HepG2 (cell line): ENCODE measurements around the gene SRSF12. TPM values are rescaled to one million over a fixed set of nuclear protein-coding genes. Genes with fewer than 3 reads are reported as not detected.
A peak's percentile ranks its signal among the peaks of the same experiment; 100 is the strongest.

ENCODE experiments used
- AGO2 ChIP-seq: fragments of 200-400 bp; formaldehyde crosslinking; optimal IDR thresholded peaks from 2 replicates; pipeline ENCODE3; 2017; ENCODE audit warnings: mild to moderate bottlenecking, low read depth, low read length, moderate library complexity
- DRAP1 ChIP-seq: IDR thresholded peaks from 2 replicates; pipeline ENCODE4 v1.6.1; 2016; ENCODE audit warnings: missing genetic modification reagents, missing compliant biosample characterization
- KDM4B ChIP-seq: sonication (generic); formaldehyde crosslinking; IDR thresholded peaks from 2 replicates; pipeline ENCODE4 v1.4.0; 2020; ENCODE audit warnings: missing genetic modification reagents
- MED1 ChIP-seq: sonication (generic); formaldehyde crosslinking; IDR thresholded peaks from 2 replicates; pipeline ENCODE4 v1.4.0; 2020; ENCODE audit warnings: missing genetic modification reagents
- MXD1 ChIP-seq: sonication (generic); formaldehyde crosslinking; IDR thresholded peaks from 2 replicates; pipeline ENCODE4 v1.4.0; 2020; ENCODE audit warnings: mild to moderate bottlenecking, missing genetic modification reagents
- NRL ChIP-seq: sonication (generic); formaldehyde crosslinking; IDR thresholded peaks from 2 replicates; pipeline ENCODE4 v1.5.0; 2020; ENCODE audit warnings: missing genetic modification reagents, mild to moderate bottlenecking, moderate library complexity, borderline replicate concordance
- SMC3 ChIP-seq: IDR thresholded peaks from 2 replicates; pipeline ENCODE4 v1.6.1; 2011; ENCODE audit warnings: low read length, improper control_type of control experiment
- SSRP1 ChIP-seq: IDR thresholded peaks from 2 replicates; pipeline ENCODE4 v1.6.1; 2016; ENCODE audit warnings: control low read depth
- TOPORS ChIP-seq: sonication (generic); formaldehyde crosslinking; IDR thresholded peaks from 2 replicates; pipeline ENCODE4 v1.8.0; 2023; ENCODE audit warnings: mild to moderate bottlenecking, missing genetic modification reagents
- YY1 ChIP-seq: IDR thresholded peaks from 2 replicates; pipeline ENCODE4 v1.6.1; 2011; ENCODE audit warnings: low read length, low read depth, moderate library complexity, mild to moderate bottlenecking; ENCODE audit not compliant: insufficient read depth, insufficient replicate concordance
- ZBTB43 ChIP-seq: sonication (generic); formaldehyde crosslinking; conservative IDR thresholded peaks from 2 replicates; pipeline ENCODE4 v1.4.0; 2020; ENCODE audit warnings: missing genetic modification reagents
- ZFP90 ChIP-seq: sonication (generic); formaldehyde crosslinking; IDR thresholded peaks from 2 replicates; pipeline ENCODE4 v1.8.0; 2022; ENCODE audit warnings: missing genetic modification reagents, mild to moderate bottlenecking, inconsistent platforms, borderline replicate concordance
- ZNF224 ChIP-seq: sonication (generic); formaldehyde crosslinking; IDR thresholded peaks from 2 replicates; pipeline ENCODE4 v1.5.0; 2020; ENCODE audit warnings: mild to moderate bottlenecking, missing genetic modification reagents
- ZNF451 ChIP-seq: sonication (generic); formaldehyde crosslinking; IDR thresholded peaks from 2 replicates; pipeline ENCODE4 v1.5.0; 2020; ENCODE audit warnings: mild to moderate bottlenecking, missing genetic modification reagents
- ZNF562 ChIP-seq: sonication (generic); formaldehyde crosslinking; IDR thresholded peaks from 2 replicates; pipeline ENCODE4 v1.8.0; 2022; ENCODE audit warnings: missing genetic modification reagents, borderline replicate concordance
- ZNF75D ChIP-seq: sonication (generic); formaldehyde crosslinking; IDR thresholded peaks from 2 replicates; pipeline ENCODE4 v1.8.1; 2023; ENCODE audit warnings: missing genetic modification reagents, mild to moderate bottlenecking, borderline replicate concordance
- ZNF83 ChIP-seq: sonication (generic); formaldehyde crosslinking; IDR thresholded peaks from 2 replicates; pipeline ENCODE4 v1.4.0; 2020; ENCODE audit warnings: missing genetic modification reagents, mild to moderate bottlenecking, borderline replicate concordance
- polyA plus RNA-seq, 8 experiments: library from polyadenylated mRNA; depleted of rRNA in 3 of 8; stranded (reverse) in 7 of 8; unstranded in 1 of 8; fragments of >200 nt; fragmentation: Illumina TruSeq in 4 of 8; extraction: Trizol in 4 of 8; gene quantifications; 2 replicates each; pipeline versions ENCODE4 v1.2.1 to v1.2.3, GENCODE V29; 2011 to 2016; ENCODE audit warnings: low read depth in 4 of 8, missing spikeins in 1 of 8, mixed read lengths in 1 of 8; ENCODE audit not compliant: insufficient read depth in 1 of 8
- total RNA-seq, 5 experiments: library from RNA; depleted of rRNA; stranded (reverse); fragments of >200 nt; fragmentation: Illumina TruSeq; extraction: Trizol; gene quantifications; 2 replicates each; pipeline ENCODE4 v1.2.3, GENCODE V29; 2016; ENCODE audit warnings: low read depth in 1 of 5
- TF ChIP-seq, protein P1 (sequence below): sonication (generic); formaldehyde crosslinking; IDR thresholded peaks from 2 replicates; pipeline ENCODE4 v1.4.0; 2020; ENCODE audit warnings: missing genetic modification reagents, borderline replicate concordance
- TF ChIP-seq, protein P2 (sequence below): sonication (generic); formaldehyde crosslinking; IDR thresholded peaks from 2 replicates; pipeline ENCODE4 v1.5.0; 2020; ENCODE audit warnings: missing genetic modification reagents

Gene SRSF12
- total and polyA plus RNA-seq, 2 of the 13 experiments (the other 11 are each of a cell fraction or from before 2014, with no cell fraction given): 1.7 to 1.9 TPM

DNA sequence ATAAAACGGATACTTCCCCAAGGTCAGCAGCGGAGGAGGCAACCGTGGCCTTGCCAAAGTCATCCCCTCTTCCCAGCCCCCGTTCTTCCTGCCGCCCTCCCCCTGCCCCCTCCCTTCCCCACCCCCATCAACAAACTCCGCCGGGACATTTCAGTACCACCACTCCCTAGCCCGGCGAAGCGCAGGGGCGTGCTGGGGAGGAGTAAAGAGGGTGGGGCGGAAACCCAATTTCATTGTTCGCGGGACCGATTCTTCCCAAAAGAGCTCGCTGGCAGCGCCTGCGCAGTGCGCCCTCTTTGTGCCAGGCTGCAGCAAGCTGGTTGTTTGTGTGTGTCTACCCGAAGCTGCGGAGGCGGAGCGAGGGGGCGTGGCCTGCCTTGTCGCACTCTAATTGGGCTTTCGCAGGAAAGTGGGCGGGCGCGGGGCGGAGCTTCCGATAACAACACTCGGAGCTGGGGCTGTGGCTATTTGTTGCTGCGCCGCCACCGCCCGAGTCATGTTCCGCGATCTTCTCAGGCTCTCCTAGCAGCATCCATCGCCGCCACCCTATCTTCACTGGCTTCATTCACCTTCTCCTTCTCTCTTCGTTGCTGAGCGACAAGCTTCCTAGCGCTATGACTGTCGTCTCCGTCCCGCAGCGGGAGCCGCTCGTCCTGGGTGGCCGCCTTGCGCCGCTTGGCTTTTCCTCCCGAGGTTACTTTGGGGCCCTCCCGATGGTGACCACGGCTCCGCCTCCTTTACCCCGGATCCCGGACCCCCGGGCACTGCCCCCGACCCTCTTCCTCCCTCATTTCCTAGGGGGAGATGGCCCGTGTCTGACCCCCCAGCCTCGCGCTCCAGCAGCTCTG lies 37.4 kb downstream of the SRSF12 start, which contains the start of gene PNRC1 (continued):
- TF ChIP-seq, protein P1, sequence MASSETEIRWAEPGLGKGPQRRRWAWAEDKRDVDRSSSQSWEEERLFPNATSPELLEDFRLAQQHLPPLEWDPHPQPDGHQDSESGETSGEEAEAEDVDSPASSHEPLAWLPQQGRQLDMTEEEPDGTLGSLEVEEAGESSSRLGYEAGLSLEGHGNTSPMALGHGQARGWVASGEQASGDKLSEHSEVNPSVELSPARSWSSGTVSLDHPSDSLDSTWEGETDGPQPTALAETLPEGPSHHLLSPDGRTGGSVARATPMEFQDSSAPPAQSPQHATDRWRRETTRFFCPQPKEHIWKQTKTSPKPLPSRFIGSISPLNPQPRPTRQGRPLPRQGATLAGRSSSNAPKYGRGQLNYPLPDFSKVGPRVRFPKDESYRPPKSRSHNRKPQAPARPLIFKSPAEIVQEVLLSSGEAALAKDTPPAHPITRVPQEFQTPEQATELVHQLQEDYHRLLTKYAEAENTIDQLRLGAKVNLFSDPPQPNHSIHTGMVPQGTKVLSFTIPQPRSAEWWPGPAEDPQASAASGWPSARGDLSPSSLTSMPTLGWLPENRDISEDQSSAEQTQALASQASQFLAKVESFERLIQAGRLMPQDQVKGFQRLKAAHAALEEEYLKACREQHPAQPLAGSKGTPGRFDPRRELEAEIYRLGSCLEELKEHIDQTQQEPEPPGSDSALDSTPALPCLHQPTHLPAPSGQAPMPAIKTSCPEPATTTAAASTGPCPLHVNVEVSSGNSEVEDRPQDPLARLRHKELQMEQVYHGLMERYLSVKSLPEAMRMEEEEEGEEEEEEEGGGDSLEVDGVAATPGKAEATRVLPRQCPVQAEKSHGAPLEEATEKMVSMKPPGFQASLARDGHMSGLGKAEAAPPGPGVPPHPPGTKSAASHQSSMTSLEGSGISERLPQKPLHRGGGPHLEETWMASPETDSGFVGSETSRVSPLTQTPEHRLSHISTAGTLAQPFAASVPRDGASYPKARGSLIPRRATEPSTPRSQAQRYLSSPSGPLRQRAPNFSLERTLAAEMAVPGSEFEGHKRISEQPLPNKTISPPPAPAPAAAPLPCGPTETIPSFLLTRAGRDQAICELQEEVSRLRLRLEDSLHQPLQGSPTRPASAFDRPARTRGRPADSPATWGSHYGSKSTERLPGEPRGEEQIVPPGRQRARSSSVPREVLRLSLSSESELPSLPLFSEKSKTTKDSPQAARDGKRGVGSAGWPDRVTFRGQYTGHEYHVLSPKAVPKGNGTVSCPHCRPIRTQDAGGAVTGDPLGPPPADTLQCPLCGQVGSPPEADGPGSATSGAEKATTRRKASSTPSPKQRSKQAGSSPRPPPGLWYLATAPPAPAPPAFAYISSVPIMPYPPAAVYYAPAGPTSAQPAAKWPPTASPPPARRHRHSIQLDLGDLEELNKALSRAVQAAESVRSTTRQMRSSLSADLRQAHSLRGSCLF (CRISPR knock-in tag): no peak
- TF ChIP-seq SMC3 (no peak), ZNF451 (CRISPR knock-in tag) (peak; percentile 73; the same call in 1 of the 2 replicates), SSRP1 (CRISPR knock-in tag) (no peak), TOPORS (peak; percentile 71; the same call in 1 of the 2 replicates), MXD1 (CRISPR knock-in tag) (0 out of 2 replicates have a peak, but pooled peaks have one; percentile 48), AGO2 (peak; percentile 97), YY1 (peak; percentile 10), MED1 (CRISPR knock-in tag) (peak; percentile 57; the same call in 1 of the 2 replicates), KDM4B (CRISPR knock-in tag) (peak; percentile 62; the same call in 1 of the 2 replicates), ZNF83 (CRISPR knock-in tag) (no peak), ZFP90 (peak; percentile 36; the same call in 1 of the 2 replicates), DRAP1 (CRISPR knock-in tag) (peak; percentile 98), ZNF562 (CRISPR knock-in tag) (no peak), ZBTB43 (no peak), NRL (CRISPR knock-in tag) (peak; percentile 63; the same call in 1 of the 2 replicates), ZNF75D (peak; percentile 43; the same call in 1 of the 2 replicates), ZNF224 (CRISPR knock-in tag) (no peak)
- TF ChIP-seq, protein P2, sequence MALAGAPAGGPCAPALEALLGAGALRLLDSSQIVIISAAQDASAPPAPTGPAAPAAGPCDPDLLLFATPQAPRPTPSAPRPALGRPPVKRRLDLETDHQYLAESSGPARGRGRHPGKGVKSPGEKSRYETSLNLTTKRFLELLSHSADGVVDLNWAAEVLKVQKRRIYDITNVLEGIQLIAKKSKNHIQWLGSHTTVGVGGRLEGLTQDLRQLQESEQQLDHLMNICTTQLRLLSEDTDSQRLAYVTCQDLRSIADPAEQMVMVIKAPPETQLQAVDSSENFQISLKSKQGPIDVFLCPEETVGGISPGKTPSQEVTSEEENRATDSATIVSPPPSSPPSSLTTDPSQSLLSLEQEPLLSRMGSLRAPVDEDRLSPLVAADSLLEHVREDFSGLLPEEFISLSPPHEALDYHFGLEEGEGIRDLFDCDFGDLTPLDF (CRISPR knock-in tag): no peak; the same call in 1 of the 2 replicates
